ENCODE results near the gene KDM5B. TPM values are rescaled to one million over a fixed set of nuclear protein-coding genes. Genes with fewer than 3 reads are reported as not detected.

Gene KDM5B
- total and polyA plus RNA-seq, 2 donors from 2014 or later, result 10.7 to 55.5 TPM

- peaks cover 0 to 20% (median 13%) of the 10 kb centered on the region in 3 donors for H3K4me1 ChIP-seq (ENCODE audit: control insufficient read depth in 2 of 3, insufficient read depth in 2 of 3, low read depth in 1 of 3, low read length in 3 of 3)
- FAIRE-seq (no peak), DNase-seq (no peak)
- H3K36me3 ChIP-seq (ENCODE audit: control insufficient read depth in 2 of 3, insufficient read depth in 3 of 3, low read length in 3 of 3), result peaks cover 0 to 4% (median 0%) of the 10 kb centered on the region in 3 donors
- H3K9me3 ChIP-seq (ENCODE audit: control insufficient read depth in 2 of 3, insufficient read depth in 1 of 3, low read length in 3 of 3), result no peaks in the 10 kb centered on the region
- no peak overlapping the region for H3K27ac ChIP-seq (ENCODE audit: low read depth in 2 of 2, low read length in 2 of 2)
- H3K4me3 ChIP-seq (ENCODE audit: low read length in 3 of 3), result no peak overlapping the region
- no peaks in the 10 kb centered on the region for H3K27me3 ChIP-seq (ENCODE audit: control insufficient read depth, insufficient read depth, low read length)
- intact Hi-C loops (cut with DNase I), result no loop called here
- no peak overlapping the region for H3K9ac ChIP-seq (ENCODE audit: low read length in 3 of 3)
- TF ChIP-seq, protein P1, sequence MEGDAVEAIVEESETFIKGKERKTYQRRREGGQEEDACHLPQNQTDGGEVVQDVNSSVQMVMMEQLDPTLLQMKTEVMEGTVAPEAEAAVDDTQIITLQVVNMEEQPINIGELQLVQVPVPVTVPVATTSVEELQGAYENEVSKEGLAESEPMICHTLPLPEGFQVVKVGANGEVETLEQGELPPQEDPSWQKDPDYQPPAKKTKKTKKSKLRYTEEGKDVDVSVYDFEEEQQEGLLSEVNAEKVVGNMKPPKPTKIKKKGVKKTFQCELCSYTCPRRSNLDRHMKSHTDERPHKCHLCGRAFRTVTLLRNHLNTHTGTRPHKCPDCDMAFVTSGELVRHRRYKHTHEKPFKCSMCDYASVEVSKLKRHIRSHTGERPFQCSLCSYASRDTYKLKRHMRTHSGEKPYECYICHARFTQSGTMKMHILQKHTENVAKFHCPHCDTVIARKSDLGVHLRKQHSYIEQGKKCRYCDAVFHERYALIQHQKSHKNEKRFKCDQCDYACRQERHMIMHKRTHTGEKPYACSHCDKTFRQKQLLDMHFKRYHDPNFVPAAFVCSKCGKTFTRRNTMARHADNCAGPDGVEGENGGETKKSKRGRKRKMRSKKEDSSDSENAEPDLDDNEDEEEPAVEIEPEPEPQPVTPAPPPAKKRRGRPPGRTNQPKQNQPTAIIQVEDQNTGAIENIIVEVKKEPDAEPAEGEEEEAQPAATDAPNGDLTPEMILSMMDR (IDR thresholded peaks at IDR 0.05; ENCODE audit: borderline replicate concordance, extremely low read depth, insufficient read depth), result no peak
Observed at GRCh38 chr1:202854787-202855186, 46.6 kb upstream of the KDM5B start.

GRCh38 chr1:202852163-202852904 is 44.1 kb upstream of the KDM5B start:
- Histone ChIP-seq H3K9ac (ENCODE audit: low read length in 3 of 3) (no peak overlapping the region), H3K27ac (ENCODE audit: low read depth in 2 of 2, low read length in 2 of 2) (no peak overlapping the region), H3K9me3 (ENCODE audit: control insufficient read depth in 2 of 3, insufficient read depth in 1 of 3, low read length in 3 of 3) (no peaks in the 10 kb centered on the region), H3K4me1 (ENCODE audit: control insufficient read depth in 2 of 3, insufficient read depth in 2 of 3, low read depth in 1 of 3, low read length in 3 of 3) (peaks cover 0 to 4% (median under 1%) of the 10 kb centered on the region in 3 donors), H3K27me3 (ENCODE audit: control insufficient read depth, insufficient read depth, low read length) (no peaks in the 10 kb centered on the region), H3K4me3 (ENCODE audit: low read length in 3 of 3) (no peak overlapping the region), H3K36me3 (ENCODE audit: control insufficient read depth in 2 of 3, insufficient read depth in 3 of 3, low read length in 3 of 3) (peaks cover 0 to 4% (median 0%) of the 10 kb centered on the region in 3 donors)
- intact Hi-C loops (cut with DNase I), result no loop called here
- FAIRE-seq (no peak), DNase-seq (peak in 3 of 5 donors; percentile 31 to 67 (median 37))
- TF ChIP-seq, protein P1 (IDR thresholded peaks at IDR 0.05; ENCODE audit: borderline replicate concordance, extremely low read depth, insufficient read depth), result no peak

DNA sequence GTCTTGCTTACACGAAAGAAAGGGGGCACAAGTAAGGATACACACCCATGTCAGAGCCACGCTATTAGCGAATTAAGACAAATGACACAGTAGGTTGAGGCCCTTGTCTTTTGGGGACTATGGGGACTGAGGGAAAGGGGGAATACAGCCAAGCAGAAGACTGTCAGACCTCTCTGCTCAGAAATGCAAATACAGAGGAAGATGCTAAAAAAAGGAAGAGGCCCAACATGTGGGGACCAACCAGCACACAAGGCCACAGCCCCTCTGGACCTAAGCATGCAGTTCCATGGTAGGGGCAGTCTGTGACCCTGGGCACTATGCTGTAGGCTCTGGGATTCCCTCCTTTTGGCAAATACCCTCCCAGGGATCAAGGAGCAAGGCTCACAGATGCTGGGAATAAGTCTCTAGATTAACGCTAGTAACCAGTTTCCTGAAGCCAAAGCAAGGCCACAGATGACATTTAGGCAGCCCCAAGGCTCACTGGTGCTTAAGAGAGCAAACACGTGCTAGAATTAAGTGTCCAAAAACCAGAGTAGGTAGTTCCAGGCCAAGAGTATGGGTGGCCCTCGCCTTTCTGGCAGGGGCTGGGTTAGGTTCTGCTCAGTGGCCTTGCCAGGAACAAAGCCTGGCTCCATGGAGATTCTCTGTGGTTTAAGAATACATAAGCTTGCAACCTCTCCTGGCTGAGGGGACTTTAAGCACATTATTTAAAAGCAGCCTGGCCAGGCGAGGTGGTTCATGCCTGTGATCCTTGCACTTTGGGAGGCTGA is 42.6 kb upstream of the KDM5B start:
- Histone ChIP-seq H3K36me3 (ENCODE audit: control insufficient read depth in 2 of 3, insufficient read depth in 3 of 3, low read length in 3 of 3) (peaks cover 0 to 4% (median 0%) of the 10 kb centered on the region in 3 donors), H3K27me3 (ENCODE audit: control insufficient read depth, insufficient read depth, low read length) (no peaks in the 10 kb centered on the region), H3K27ac (ENCODE audit: low read depth in 2 of 2, low read length in 2 of 2) (no peak overlapping the region), H3K4me3 (ENCODE audit: low read length in 3 of 3) (no peak overlapping the region), H3K9ac (ENCODE audit: low read length in 3 of 3) (no peak overlapping the region), H3K4me1 (ENCODE audit: control insufficient read depth in 2 of 3, insufficient read depth in 2 of 3, low read depth in 1 of 3, low read length in 3 of 3) (peaks cover 0 to 2% (median 0%) of the 10 kb centered on the region in 3 donors), H3K9me3 (ENCODE audit: control insufficient read depth in 2 of 3, insufficient read depth in 1 of 3, low read length in 3 of 3) (no peaks in the 10 kb centered on the region)
- TF ChIP-seq, protein P1 (IDR thresholded peaks at IDR 0.05; ENCODE audit: borderline replicate concordance, extremely low read depth, insufficient read depth), result no peak
- intact Hi-C loops (cut with DNase I), result no loop called here
- FAIRE-seq (no peak), DNase-seq (no peak)

All from kidney (tissue), 14 donors.